Stimulated activated CD4-positive, alpha-beta T cell treated with anti-CD3 and anti-CD28 coated beads, Interleukin-4, amount 100 ng/mL, for 24 hours (primary cell): ENCODE data around the gene MAP1LC3B2.

Experiments
- DNase-seq: peaks from one replicate; pipeline ENCODE4 v3.0.0-alpha.2; 2020

MAP1LC3B2 gene

GRCh38 chr12:116597886-116598285 lies 38.7 kb downstream of the MAP1LC3B2 start:
- no peak for DNase-seq

- no peak for DNase-seq
These were observed 39.4 kb downstream of the MAP1LC3B2 start for GRCh38 chr12:116598311-116599284.

GRCh38 chr12:116599285-116600136 lies 40.3 kb downstream of the MAP1LC3B2 start:
- peak; percentile 64 for DNase-seq

- DNase-seq = no peak
These were observed 42.1 kb downstream of the MAP1LC3B2 start for GRCh38 chr12:116600959-116601918.

- DNase-seq = no peak
These were observed 43.0 kb downstream of the MAP1LC3B2 start for GRCh38 chr12:116601933-116602810.

GRCh38 chr12:116603546-116604177 lies 44.5 kb downstream of the MAP1LC3B2 start:
- no peak for DNase-seq

GRCh38 chr12:116604178-116604895 lies 45.2 kb downstream of the MAP1LC3B2 start:
- DNase-seq = no peak

GRCh38 chr12:116604951-116605641 lies 45.9 kb downstream of the MAP1LC3B2 start:
- no peak for DNase-seq

- DNase-seq = no peak
These were observed 47.2 kb downstream of the MAP1LC3B2 start for GRCh38 chr12:116606397-116606796.

GRCh38 chr12:116607039-116607438 lies 47.9 kb downstream of the MAP1LC3B2 start:
- DNase-seq = no peak

- DNase-seq = peak; percentile 28
These were observed 50.3 kb downstream of the MAP1LC3B2 start for GRCh38 chr12:116609319-116610114.

GRCh38 chr12:116610971-116611541 lies 51.9 kb downstream of the MAP1LC3B2 start:
- DNase-seq = no peak

- no peak for DNase-seq
These were observed 53.3 kb downstream of the MAP1LC3B2 start for GRCh38 chr12:116612436-116612835.

- no peak for DNase-seq
These were observed 54.1 kb downstream of the MAP1LC3B2 start for GRCh38 chr12:116613256-116613655.

GRCh38 chr12:116614194-116614915 lies 55.2 kb downstream of the MAP1LC3B2 start:
- DNase-seq = no peak

- DNase-seq = no peak
These were observed 56.1 kb downstream of the MAP1LC3B2 start for GRCh38 chr12:116615141-116615861.
